GM18505 (cell line): ENCODE measurements around the gene RNF148.
"Not testable (repeated sequence)": the region's sequence is repeated elsewhere in the genome, so short reads cannot be mapped to it uniquely, and the experiment has no call there.

Source experiments
- ATAC-seq: cut with Tn5 transposase; IDR thresholded peaks from one replicate; pipeline ENCODE4 v1.9.1; 2021; ENCODE audit not compliant: unreplicated experiment
- POLR2A ChIP-seq: IDR thresholded peaks from 4 replicates; pipeline ENCODE4 v1.6.1; 2011; ENCODE audit warnings: borderline replicate concordance; ENCODE audit not compliant: insufficient read depth, insufficient read length; ENCODE audit errors: extremely low read depth

The RNF148 gene

DNA sequence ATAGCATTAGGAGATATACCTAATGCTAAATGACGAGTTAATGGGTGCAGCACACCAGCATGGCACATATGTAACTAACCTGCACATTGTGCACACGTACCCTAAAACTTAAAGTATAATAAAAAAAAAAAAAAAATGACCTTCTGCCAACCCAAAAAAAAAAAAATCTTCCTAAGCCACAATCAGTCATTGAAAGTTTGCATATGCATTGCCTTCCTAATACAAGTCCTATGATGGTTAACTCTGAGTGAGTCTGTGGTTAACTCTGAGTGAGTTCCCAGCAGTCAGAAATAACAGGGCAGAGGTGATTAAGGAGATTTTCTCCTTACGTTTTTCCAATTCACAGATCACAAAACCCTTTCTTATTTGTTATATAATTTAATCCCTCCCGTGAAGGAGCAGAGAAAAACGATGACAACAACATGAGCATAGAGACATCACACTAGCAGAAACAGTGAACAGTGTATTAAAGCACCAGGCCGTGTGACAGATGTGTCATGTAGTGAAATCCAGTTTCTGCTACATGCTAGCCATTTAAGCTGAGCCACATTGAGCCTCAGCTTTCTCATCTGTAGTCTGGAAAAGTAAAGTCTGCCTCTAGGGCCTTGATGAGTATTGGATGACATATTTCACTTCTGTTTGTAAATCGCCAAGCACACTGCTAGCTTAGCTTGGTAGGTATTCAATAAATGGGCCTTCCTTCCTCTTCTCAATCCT, 7.4 kb upstream of the RNF148 start:
- ATAC-seq, result no peak
- no peak for TF ChIP-seq POLR2A

DNA sequence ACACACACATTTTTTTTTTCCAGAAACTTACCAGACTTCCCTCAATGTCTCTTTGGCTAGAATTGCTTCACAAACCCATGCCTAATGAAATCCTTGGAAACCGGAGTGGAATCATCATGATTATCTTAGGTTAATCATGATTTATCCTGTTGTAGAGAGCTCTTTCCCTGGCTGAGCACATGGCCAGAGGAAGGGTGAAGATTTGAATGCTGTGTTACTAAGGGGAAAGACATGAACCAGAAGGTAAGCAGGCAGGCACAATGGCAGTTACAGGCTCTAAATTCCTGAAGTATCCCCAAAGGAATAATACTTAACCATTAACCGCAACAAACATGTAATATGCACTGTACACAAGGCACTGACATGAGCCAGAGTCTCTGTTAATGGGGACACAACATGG, 4.1 kb upstream of the RNF148 start:
- TF ChIP-seq POLR2A, result no peak
- ATAC-seq, result no peak

DNA sequence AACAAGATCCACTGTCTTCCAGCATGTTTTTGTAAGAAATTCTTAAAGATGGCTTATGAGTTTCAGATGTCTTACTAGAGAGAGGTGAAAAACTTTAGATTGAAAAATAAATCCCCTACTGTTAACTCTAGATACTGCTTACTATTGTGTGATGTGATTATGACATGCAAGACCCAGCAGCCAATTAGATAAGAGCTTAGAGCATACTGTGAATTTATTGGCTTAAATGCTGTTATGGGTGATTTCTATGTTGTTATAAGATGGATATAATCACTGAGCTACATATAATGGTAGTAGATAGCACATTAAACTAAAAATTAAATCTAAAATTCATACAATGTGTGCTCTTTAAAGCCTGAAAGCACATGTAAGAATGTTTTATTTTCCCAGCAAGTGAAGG, 3.7 kb downstream of the RNF148 start, which contains the start of gene RNF133:
Gene RNF133 (minus strand): TSS at position 101 of the 400 bp plus-strand sequence. CDS start 199 bp downstream, outside the sequence.
- ATAC-seq, result no peak
- TF ChIP-seq POLR2A, result no peak

DNA sequence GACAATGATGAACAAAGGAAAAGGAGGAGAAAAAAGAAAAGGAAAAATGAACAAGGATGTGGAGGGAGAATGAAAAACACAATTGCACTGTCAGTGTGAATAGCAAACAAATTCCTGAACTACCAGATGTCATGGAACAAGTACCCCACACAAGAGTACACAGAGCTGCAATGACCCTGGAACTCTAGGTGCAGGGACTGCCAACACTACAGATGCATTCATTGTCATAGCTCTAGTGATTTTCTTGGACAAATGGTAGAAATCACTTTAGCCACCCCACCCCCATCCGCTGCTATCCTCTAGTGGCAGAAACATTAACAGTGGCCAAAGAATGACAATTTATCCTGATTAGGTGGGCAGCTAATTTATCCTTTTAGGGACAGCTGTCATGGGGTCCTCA, 6.9 kb downstream of the RNF148 start:
- no peak for ATAC-seq
- no peak for TF ChIP-seq POLR2A

DNA sequence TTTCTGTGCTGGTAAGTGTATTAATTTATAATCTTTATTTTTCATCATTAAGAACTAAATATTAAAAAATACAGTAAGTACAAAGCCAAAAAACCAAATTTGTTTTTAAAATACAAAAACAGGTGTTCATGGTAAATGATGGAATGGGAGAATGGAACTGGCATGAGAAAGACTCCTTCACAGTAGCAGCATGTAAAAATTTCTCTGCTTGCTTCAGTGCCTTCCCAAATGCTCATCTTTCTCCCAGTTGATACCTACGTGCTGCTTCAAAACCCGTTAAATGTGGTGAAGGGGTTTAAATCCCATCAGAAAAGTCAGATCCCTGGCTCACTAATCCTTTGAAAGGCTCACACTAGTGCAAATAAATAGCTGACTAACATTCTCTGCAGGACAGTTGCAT, 8.0 kb downstream of the RNF148 start:
- ATAC-seq, result no peak
- TF ChIP-seq POLR2A, result no peak

DNA sequence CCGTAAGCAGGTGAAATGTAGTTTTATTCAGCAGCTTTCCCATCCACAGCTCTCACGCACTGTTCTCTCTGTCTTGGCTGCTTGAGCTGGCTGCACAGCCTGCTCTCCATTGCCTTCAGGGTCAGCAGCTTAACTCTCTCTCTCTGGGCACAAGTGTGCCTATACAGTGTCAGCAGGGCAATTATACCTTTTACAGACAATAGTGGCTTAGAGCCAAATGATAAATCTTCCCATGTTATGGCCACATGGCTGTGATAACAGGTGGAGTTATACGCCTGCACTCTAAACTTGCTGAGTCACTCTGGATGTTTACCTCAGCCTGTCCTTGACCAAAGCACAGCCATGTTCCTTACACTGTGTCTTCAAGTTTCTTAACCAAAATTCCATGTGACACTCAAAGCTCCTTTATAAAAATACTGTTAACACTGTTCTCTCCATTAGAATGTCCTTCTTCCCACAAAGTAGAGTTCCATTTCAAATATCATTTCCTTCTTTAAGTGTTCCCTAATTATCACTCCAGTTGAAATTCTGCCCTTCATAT, 9.9 kb downstream of the RNF148 start:
- TF ChIP-seq POLR2A, result no peak
- no peak for ATAC-seq

DNA sequence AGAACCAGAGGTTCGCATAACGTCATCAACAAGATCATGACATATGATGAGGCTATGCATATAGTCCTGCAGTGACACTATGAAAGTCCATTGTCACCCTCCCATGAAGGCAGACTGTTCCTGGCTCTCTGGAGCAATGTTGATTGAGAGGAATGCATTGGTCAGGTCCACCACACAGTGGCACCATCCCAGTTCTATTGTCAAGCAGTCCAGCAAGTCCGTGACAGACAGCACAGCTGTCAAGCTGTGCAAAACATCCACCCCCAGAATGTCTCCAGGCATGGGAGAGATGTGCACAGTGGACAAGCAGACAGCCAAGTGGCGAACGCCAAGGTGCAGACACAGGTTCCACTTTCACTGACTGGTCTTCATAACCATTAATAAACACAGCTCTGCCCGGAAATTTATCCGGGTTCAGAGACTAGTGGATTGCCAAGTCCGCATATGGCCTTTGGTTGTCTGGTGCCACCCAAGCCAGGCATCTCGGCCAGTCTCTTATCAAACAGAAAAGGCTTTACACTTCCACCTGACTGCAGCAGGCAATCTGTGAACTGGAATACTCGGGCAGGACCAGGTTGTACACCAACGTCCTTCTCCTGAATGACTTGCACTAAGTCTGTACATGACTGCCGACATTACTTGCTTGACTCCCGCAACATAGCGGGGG, 11.0 kb downstream of the RNF148 start:
- no peak for ATAC-seq
- no peak for TF ChIP-seq POLR2A

DNA sequence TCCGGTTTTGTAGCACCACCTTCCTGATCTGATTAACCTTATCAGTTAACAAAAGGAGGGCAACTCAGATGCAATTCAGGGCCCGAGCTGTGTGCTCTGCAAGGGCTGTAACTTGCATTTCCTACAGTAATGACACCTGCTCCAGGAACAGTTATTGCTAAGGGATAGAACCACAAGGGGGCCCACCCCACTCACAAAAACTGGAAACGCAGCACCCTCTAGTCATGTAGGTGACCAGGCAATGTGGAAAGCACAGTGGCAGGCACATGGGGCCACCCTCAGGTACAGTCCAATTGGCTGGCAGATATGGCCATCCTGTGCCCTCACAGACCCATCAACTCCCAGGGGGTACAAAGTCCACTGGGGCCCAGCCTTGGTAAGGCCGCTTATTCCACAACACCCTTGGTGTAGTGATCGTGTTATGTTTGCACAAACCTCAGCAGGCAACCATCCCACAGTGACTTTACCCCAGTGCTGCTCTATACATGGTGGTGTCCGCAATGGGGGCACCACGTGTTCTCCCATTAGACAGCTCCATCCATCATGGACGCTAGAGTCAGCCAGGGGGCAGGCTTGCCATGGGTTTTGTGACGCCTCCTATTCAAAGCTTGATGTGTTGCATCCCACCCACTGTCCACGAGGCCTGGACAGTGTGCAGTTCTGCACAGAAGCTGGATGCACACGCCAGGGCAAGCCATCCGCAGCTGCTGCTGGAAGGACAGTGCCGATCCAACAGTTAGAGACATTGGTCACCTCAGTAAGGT, 13.2 kb downstream of the RNF148 start:
- ATAC-seq, result no peak
- TF ChIP-seq POLR2A, result no peak

DNA sequence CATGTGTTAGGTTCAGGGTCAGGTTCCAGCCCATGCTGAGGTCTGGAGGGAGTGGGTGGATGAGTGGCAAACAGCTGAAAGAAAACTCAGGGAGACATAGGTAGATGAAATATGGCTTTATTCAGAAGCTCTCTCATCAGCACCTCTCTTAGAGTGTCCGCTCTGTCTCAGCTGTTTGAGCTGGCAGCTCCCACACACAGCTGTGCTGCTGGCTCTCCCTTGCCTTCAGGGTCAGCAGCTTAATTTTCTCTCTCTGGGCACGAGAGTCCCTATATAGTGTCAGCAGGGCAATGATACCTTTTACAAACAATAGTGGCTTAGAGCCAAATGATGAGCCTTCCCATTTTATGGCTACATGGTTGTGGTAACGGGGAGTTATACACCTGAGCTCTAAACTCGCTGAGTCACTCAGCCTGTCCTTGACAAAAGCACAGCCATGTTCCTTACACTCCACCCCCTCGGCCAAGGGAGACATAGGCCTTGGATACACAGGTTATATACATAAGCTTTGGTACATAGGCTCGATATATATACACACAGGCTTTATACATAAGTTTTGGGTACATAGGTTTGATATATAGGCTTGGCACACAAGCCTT, 14.2 kb downstream of the RNF148 start:
- ATAC-seq, result no peak
- TF ChIP-seq POLR2A, result no peak

DNA sequence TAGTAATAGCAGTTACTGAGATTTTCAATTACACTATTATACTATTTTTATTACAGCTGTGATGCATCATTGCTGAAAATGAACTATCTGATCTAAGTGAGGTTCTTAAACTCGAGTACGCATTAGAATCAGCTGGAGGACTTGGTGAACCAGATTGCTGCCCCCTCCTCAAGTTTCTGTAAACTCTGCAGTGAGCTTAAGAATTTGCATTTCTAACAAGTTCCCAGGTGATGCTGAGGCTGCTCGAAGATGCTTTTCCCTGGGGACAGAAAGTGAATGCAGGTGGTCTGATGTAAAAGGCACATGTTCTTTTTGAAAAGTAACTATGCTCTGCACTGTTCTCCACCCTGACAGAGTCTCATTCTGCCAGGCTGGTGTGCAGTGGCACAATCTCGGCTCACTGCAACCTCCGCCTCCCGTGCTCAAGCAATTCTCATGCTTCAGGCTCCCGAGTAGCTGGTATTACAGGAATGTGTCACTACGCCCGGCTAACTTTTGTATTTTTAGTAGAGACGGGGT, 16.3 kb downstream of the RNF148 start:
- ATAC-seq, result no peak
- no peak for TF ChIP-seq POLR2A

DNA sequence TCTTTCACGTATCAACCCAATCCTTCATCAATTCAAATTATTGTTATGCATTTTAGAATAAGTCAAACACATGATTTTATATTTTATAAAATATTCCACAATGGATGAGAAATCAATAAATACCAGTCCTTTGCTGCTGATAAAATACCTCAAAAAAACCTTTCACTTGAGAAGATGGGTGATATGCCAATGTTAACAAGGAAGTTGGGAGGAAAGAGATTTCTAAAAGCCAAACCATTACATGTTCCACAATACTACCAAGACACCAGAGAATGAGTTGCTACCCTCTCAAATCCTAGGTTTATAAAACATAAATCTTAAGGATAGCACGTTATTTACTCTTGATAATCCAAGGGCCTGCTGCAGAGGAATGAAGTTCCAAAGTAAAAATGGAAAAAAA, 18.2 kb downstream of the RNF148 start:
- no peak for TF ChIP-seq POLR2A
- ATAC-seq, result no peak

DNA sequence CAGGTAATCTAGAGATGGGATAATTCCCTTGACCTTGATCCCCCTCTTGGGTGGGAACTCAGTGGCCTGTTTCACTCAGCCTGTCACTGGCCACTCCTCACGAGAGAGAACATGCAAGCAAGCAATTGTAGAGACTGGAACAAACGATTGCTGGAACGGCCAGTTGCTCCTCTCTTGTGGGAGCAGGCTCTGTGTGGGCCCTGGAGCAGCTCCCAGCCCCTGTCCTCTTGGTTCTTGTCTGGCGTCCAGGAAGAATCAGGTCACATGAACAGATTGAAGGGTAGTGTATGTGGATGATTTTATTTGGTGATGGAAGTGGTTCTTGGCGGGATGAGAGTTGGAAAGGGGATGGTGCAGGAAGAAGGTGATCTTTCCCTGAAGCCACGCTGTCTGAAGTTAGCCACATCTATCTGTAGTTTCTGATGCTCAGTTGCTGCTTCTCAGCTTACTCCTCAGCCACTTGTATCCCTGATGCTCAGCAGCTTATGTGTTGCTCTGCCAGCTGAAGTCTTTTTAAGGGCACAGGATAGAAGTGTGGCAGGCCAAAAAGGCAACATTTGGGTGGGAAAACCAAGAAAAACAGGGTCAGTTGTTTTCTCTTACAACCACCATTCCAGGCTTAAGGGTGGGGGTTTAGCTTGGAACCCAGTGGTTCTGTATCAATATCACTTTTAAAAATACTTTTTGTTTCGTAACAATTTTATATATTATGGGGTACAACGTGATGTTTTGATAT, 19.7 kb downstream of the RNF148 start:
- ATAC-seq, result no peak

DNA sequence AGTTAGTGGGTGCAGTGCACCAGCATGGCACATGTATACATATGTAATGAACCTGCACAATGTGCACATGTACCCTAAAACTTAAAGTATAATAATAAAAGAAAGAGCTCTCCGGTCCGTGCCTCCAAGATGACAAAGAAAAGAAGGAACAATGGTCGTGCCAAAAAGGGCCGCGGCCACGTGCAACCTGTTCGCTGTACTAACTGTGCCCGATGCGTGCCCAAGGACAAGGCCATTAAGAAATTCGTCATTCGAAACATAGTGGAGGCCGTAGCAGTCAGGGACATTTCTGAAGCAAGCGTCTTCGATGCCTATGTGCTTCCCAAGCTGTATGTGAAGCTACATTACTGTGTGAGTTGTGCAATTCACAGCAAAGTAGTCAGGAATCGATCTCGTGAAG, 21.5 kb downstream of the RNF148 start:
- not testable (repeated sequence) for ATAC-seq

More for the DNA sequence above, 19.7 kb downstream of the RNF148 start:
- no peak for TF ChIP-seq POLR2A
